Muscle of leg (tissue), 11 donors: ENCODE data around the gene PYCR2. TPM values are rescaled to one million over a fixed set of nuclear protein-coding genes. Genes with fewer than 3 reads are reported as not detected.

Experiments
- DNase-seq: peaks from one replicate; pipeline ENCODE4 v3.0.0; 2013
- H3K27ac ChIP-seq: one replicate; pipeline ENCODE4 v1.5.1; 2013; ENCODE audit warnings: mild to moderate bottlenecking, low read length, control low read depth
- H3K27me3 ChIP-seq: one replicate; pipeline ENCODE4 v1.6.1; 2013; ENCODE audit warnings: low read length; ENCODE audit not compliant: control insufficient read depth, insufficient read depth
- H3K36me3 ChIP-seq: one replicate; pipeline ENCODE4 v1.6.1; 2013; ENCODE audit warnings: low read length; ENCODE audit not compliant: control insufficient read depth, insufficient read depth
- H3K4me1 ChIP-seq: one replicate; pipeline ENCODE4 v1.6.1; 2013; ENCODE audit warnings: low read length; ENCODE audit not compliant: control insufficient read depth, insufficient read depth
- H3K4me3 ChIP-seq: one replicate; pipeline ENCODE4 v1.5.1; 2013; ENCODE audit warnings: low read length, control low read depth
- H3K9me3 ChIP-seq: replicated peaks from 2 replicates; pipeline ENCODE4 v1.6.1; 2013; ENCODE audit warnings: low read depth, low read length; ENCODE audit not compliant: control insufficient read depth
- WGBS: methylation state at CpG from one replicate; pipeline ENCODE4 v1.1.5; 2013; ENCODE audit warnings: missing lambda C conversion rate; ENCODE audit not compliant: insufficient coverage; 5-methylcytosine and 5-hydroxymethylcytosine counted together
- polyA plus RNA-seq, 8 donors: library from polyadenylated mRNA; unstranded; fragments of 120-200 nt; gene quantifications; one replicate each; pipeline versions ENCODE4 v1.2.1 to v1.2.3, GENCODE V29; 2013; ENCODE audit warnings: inconsistent platforms in 1 of 8, low replicate concordance in 1 of 8; ENCODE audit not compliant: insufficient read length in 8 of 8, insufficient read depth in 1 of 8
- total RNA-seq: library from RNA; stranded (reverse); fragments of 120-200 nt; gene quantifications from one replicate; pipeline ENCODE4 v1.2.4, GENCODE V29; 2013

The PYCR2 gene
- total and polyA plus RNA-seq, 9 donors, result 21.8 to 37.0 (median 35.0) TPM

GRCh38 chr1:225921734-225922709, 2.0 kb downstream of the PYCR2 start:
- Histone ChIP-seq H3K27ac (no peak overlapping the region), H3K4me1 (peaks cover 15% of the 10 kb centered on the region), H3K4me3 (no peak overlapping the region), H3K27me3 (no peaks in the 10 kb centered on the region), H3K9me3 (no peaks in the 10 kb centered on the region), H3K36me3 (peaks cover 40% of the 10 kb centered on the region)
- DNase-seq, result no peak
- 91% methylated on average over 22 of the region's 23 CpGs for WGBS

GRCh38 chr1:225919906-225920305, 4.1 kb downstream of the PYCR2 start:
- peak; percentile 33 for DNase-seq
- Histone ChIP-seq H3K36me3 (peaks cover 58% of the 10 kb centered on the region), H3K9me3 (no peaks in the 10 kb centered on the region), H3K4me3 (no peak overlapping the region), H3K4me1 (peaks cover 15% of the 10 kb centered on the region), H3K27me3 (no peaks in the 10 kb centered on the region), H3K27ac (no peak overlapping the region)
- 23% methylated on average over 2 of the region's 5 CpGs for WGBS

GRCh38 chr1:225918280-225918679, 5.8 kb downstream of the PYCR2 start:
- H3K9me3 ChIP-seq, result no peaks in the 10 kb centered on the region
- no peak for DNase-seq
- H3K27me3 ChIP-seq, result no peaks in the 10 kb centered on the region
- peaks cover 8% of the 10 kb centered on the region for H3K4me1 ChIP-seq
- no peak overlapping the region for H3K4me3 ChIP-seq
- no peak overlapping the region for H3K27ac ChIP-seq
- 80% methylated on average over 1 of the region's 4 CpGs for WGBS
- H3K36me3 ChIP-seq, result peaks cover 68% of the 10 kb centered on the region

- no peak for DNase-seq
- H3K9me3 ChIP-seq, result no peaks in the 10 kb centered on the region
- WGBS, result 95% methylated on average over 2 of the region's 5 CpGs
- H3K27me3 ChIP-seq, result no peaks in the 10 kb centered on the region
- peaks cover 1% of the 10 kb centered on the region for H3K4me1 ChIP-seq
- H3K27ac ChIP-seq, result no peak overlapping the region
- no peak overlapping the region for H3K4me3 ChIP-seq
- peaks cover 68% of the 10 kb centered on the region for H3K36me3 ChIP-seq
Measured at GRCh38 chr1:225917536-225917935, 6.5 kb downstream of the PYCR2 start.

- WGBS, result no CpG with 5 or more reads among the region's 3 CpGs
Measured at GRCh38 chr1:225917101-225917500, 6.9 kb downstream of the PYCR2 start.

GRCh38 chr1:225915538-225915991, 8.5 kb downstream of the PYCR2 start:
- Histone ChIP-seq H3K36me3 (peaks cover 54% of the 10 kb centered on the region), H3K4me1 (peaks cover 3% of the 10 kb centered on the region), H3K27me3 (no peaks in the 10 kb centered on the region), H3K9me3 (no peaks in the 10 kb centered on the region), H3K27ac (no peak overlapping the region), H3K4me3 (no peak overlapping the region)
- no peak for DNase-seq
- 69% methylated on average over 6 of the region's 7 CpGs for WGBS

More at GRCh38 chr1:225917101-225917500, 6.9 kb downstream of the PYCR2 start:
- DNase-seq, result no peak
- Histone ChIP-seq H3K9me3 (no peaks in the 10 kb centered on the region), H3K36me3 (peaks cover 70% of the 10 kb centered on the region), H3K27me3 (no peaks in the 10 kb centered on the region), H3K4me1 (no peaks in the 10 kb centered on the region), H3K4me3 (no peak overlapping the region), H3K27ac (no peak overlapping the region)

GRCh38 chr1:225914947-225915346, 9.1 kb downstream of the PYCR2 start:
- Histone ChIP-seq H3K27me3 (no peaks in the 10 kb centered on the region), H3K36me3 (peaks cover 48% of the 10 kb centered on the region), H3K4me1 (peaks cover 3% of the 10 kb centered on the region), H3K4me3 (no peak overlapping the region), H3K27ac (no peak overlapping the region), H3K9me3 (no peaks in the 10 kb centered on the region)
- no peak for DNase-seq
- WGBS, result 70% methylated on average over 2 of the region's 6 CpGs

GRCh38 chr1:225914391-225914790, 9.7 kb downstream of the PYCR2 start:
- H3K4me1 ChIP-seq, result peaks cover 3% of the 10 kb centered on the region
- no peak for DNase-seq
- WGBS, result 70% methylated on average over 3 of the region's 6 CpGs
- no peaks in the 10 kb centered on the region for H3K27me3 ChIP-seq
- no peak overlapping the region for H3K27ac ChIP-seq
- H3K36me3 ChIP-seq, result peaks cover 44% of the 10 kb centered on the region
- H3K4me3 ChIP-seq, result no peak overlapping the region
- H3K9me3 ChIP-seq, result no peaks in the 10 kb centered on the region

- peak; percentile 64 for DNase-seq
- no peaks in the 10 kb centered on the region for H3K9me3 ChIP-seq
- no peak overlapping the region for H3K4me3 ChIP-seq
- H3K27ac ChIP-seq, result no peak overlapping the region
- no peaks in the 10 kb centered on the region for H3K27me3 ChIP-seq
- H3K4me1 ChIP-seq, result peaks cover 3% of the 10 kb centered on the region
- H3K36me3 ChIP-seq, result peaks cover 27% of the 10 kb centered on the region
- WGBS, result 23% methylated on average over 40 of the region's 53 CpGs
Measured at GRCh38 chr1:225911191-225912130, 12.6 kb downstream of the PYCR2 start.

GRCh38 chr1:225909477-225909876, 14.6 kb downstream of the PYCR2 start:
- Histone ChIP-seq H3K36me3 (peaks cover 11% of the 10 kb centered on the region), H3K27me3 (no peaks in the 10 kb centered on the region), H3K27ac (no peak overlapping the region), H3K9me3 (no peaks in the 10 kb centered on the region), H3K4me1 (peaks cover 3% of the 10 kb centered on the region), H3K4me3 (no peak overlapping the region)
- no peak for DNase-seq
- WGBS, result 94% methylated on average over 1 of the region's 1 CpG
